OCI-LY3 (cell line): ENCODE results near the gene IL1RN.

Experiments
- H2AFZ ChIP-seq: fragments of 200-600, 300-600 bp; shearing (Covaris generic); 2 replicates; pipeline ENCODE4 v1.6.0; 2014; ENCODE audit warnings: antibody characterized with exemption, low read depth, low read length
- H3K27ac ChIP-seq: fragments of 200-600, 300-600 bp; sonication (generic); 2 replicates; pipeline ENCODE4 v1.5.1; 2014; ENCODE audit warnings: mild to moderate bottlenecking, low read length, moderate library complexity, mixed read lengths
- H3K27me3 ChIP-seq: fragments of 200-600, 300-600 bp; sonication (generic); 2 replicates; pipeline ENCODE4 v1.6.1; 2014; ENCODE audit warnings: low read depth, low read length, mixed read lengths
- H3K36me3 ChIP-seq: fragments of 200-600, 300-600 bp; sonication (generic); replicated peaks from 2 replicates; pipeline ENCODE3; 2014; ENCODE audit warnings: low read depth, low read length, mixed read lengths
- H3K4me1 ChIP-seq: fragments of 300-600, 200-600 bp; sonication (generic); 2 replicates; pipeline ENCODE4 v1.6.1; 2014; ENCODE audit warnings: low read length, mixed read lengths
- H3K4me2 ChIP-seq: fragments of 200-600, 300-600 bp; sonication (generic); 2 replicates; pipeline ENCODE4 v1.6.1; 2014; ENCODE audit warnings: low read length, mixed read lengths
- H3K4me3 ChIP-seq: fragments of 300-600, 200-600 bp; sonication (generic); 2 replicates; pipeline ENCODE4 v1.5.1; 2014; ENCODE audit warnings: antibody characterized with exemption, mild to moderate bottlenecking, low read length, moderate library complexity
- H3K79me2 ChIP-seq: fragments of 300-600, 200-600 bp; shearing (Covaris generic); 2 replicates; pipeline ENCODE4 v1.6.1; 2014; ENCODE audit warnings: mild to moderate bottlenecking, low read length, mixed read lengths
- H3K9ac ChIP-seq: fragments of 300-600, 200-600 bp; shearing (Covaris generic); 2 replicates; pipeline ENCODE4 v1.6.0; 2014; ENCODE audit warnings: mild to moderate bottlenecking, low read length, moderate library complexity
- H3K9me3 ChIP-seq: fragments of 200-600, 300-600 bp; shearing (Covaris generic); 2 replicates; pipeline ENCODE4 v1.6.1; 2014; ENCODE audit warnings: low read length, mixed read lengths; ENCODE audit not compliant: insufficient read depth
- H4K20me1 ChIP-seq: fragments of 200-600, 300-600 bp; sonication (generic); 2 replicates; pipeline ENCODE4 v1.6.1; 2016; ENCODE audit warnings: low read length, mixed read lengths; ENCODE audit not compliant: insufficient read depth
- CTCF ChIP-seq: fragments of 200-600, 300-600 bp; sonication (generic); IDR thresholded peaks from 2 replicates; pipeline ENCODE4 v1.5.1; 2014; ENCODE audit warnings: antibody characterized with exemption, low read length, low read depth
- EZH2phosphoT487 ChIP-seq: fragments of 200-600 bp; shearing (Covaris generic); IDR thresholded peaks from 2 replicates; pipeline ENCODE4 v1.6.1; 2018; ENCODE audit warnings: antibody characterized with exemption, mixed run types, low read depth

The IL1RN gene

GRCh38 chr2:113080134-113080533 is 47.3 kb upstream of the IL1RN start:
- Histone ChIP-seq H3K9ac (no peak overlapping the region), H3K4me3 (no peak overlapping the region), H4K20me1 (no peaks in the 10 kb centered on the region), H3K9me3 (no peaks in the 10 kb centered on the region), H3K27ac (no peak overlapping the region), H3K27me3 (peaks cover 29% of the 10 kb centered on the region), H3K4me1 (peaks cover 15% of the 10 kb centered on the region), H3K4me2 (peak overlapping the region; percentile 57), H3K79me2 (no peaks in the 10 kb centered on the region), H3K36me3 (no peaks in the 10 kb centered on the region), H2AFZ (peak overlapping the region; percentile 41; the same call in 1 of the 2 replicates)
- no peak for TF ChIP-seq EZH2phosphoT487
- peak; percentile 96 for TF ChIP-seq CTCF

GRCh38 chr2:113081488-113082210 is 45.7 kb upstream of the IL1RN start:
- Histone ChIP-seq H2AFZ (no peak overlapping the region), H3K4me3 (no peak overlapping the region), H4K20me1 (no peaks in the 10 kb centered on the region), H3K27ac (no peak overlapping the region), H3K27me3 (peaks cover 24% of the 10 kb centered on the region), H3K36me3 (no peaks in the 10 kb centered on the region), H3K4me1 (peaks cover 15% of the 10 kb centered on the region), H3K9me3 (no peaks in the 10 kb centered on the region), H3K9ac (no peak overlapping the region), H3K4me2 (no peak overlapping the region), H3K79me2 (no peaks in the 10 kb centered on the region)
- TF ChIP-seq CTCF: no peak

DNA sequence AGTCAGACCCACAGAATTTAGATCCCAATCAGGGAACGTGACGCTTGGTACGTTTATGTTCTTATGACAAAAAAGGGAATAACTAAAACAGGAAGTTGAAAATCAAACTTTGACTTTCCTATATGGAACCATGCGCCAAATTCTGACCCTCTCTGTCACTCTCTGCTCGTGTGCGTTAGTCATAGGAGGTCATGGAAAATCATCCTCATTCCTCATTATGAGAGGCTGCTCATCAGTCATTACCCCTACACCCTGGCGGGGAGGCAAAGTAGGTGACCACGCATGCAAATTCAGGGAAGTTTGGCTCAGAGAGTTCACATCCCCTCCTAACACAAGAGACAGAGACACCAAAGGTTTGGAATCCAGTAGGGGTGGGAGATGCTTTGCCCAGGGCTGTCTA is 44.1 kb upstream of the IL1RN start:
- Histone ChIP-seq H3K27ac (no peak overlapping the region), H3K79me2 (no peaks in the 10 kb centered on the region), H3K36me3 (no peaks in the 10 kb centered on the region), H2AFZ (peak overlapping the region; percentile 54), H3K27me3 (peaks cover 28% of the 10 kb centered on the region), H3K4me3 (peak overlapping the region; percentile 39), H3K9ac (no peak overlapping the region), H3K4me2 (peak overlapping the region; percentile 55), H3K4me1 (peaks cover 10% of the 10 kb centered on the region), H4K20me1 (no peaks in the 10 kb centered on the region), H3K9me3 (no peaks in the 10 kb centered on the region)
- TF ChIP-seq EZH2phosphoT487: no peak
- no peak for TF ChIP-seq CTCF

GRCh38 chr2:113084249-113085000 is 43.0 kb upstream of the IL1RN start:
- Histone ChIP-seq H4K20me1 (no peaks in the 10 kb centered on the region), H3K4me1 (peaks cover 10% of the 10 kb centered on the region), H3K36me3 (no peaks in the 10 kb centered on the region), H3K27me3 (peaks cover 35% of the 10 kb centered on the region), H3K27ac (no peak overlapping the region), H3K4me3 (no peak overlapping the region), H3K9me3 (no peaks in the 10 kb centered on the region), H2AFZ (no peak overlapping the region), H3K9ac (no peak overlapping the region), H3K4me2 (no peak overlapping the region), H3K79me2 (no peaks in the 10 kb centered on the region)
- no peak for TF ChIP-seq EZH2phosphoT487
- peak; percentile 65 for TF ChIP-seq CTCF
